Smooth muscle cell (in vitro differentiated cells): ENCODE results near the gene DLGAP1. TPM values are rescaled to one million over a fixed set of nuclear protein-coding genes. Genes with fewer than 3 reads are reported as not detected.
A peak's percentile ranks its signal among the peaks of the same experiment; 100 is the strongest.

Experiments used
- DNase-seq: peaks from one replicate; lab custom pipeline; 2025; ENCODE audit not compliant: unreplicated experiment; lab: John Stamatoyannopoulos, UW
- H2AFZ ChIP-seq: fragments of 200-600 bp; sonication (generic); 2 replicates; pipeline ENCODE4 v1.6.0; 2016; ENCODE audit warnings: antibody characterized with exemption, low read depth, mild to moderate bottlenecking
- H3F3A ChIP-seq: fragments of 200-600 bp; sonication (generic); 2 replicates; pipeline ENCODE4 v1.6.0; 2017; ENCODE audit warnings: antibody characterized with exemption, low read depth
- H3K27ac ChIP-seq: fragments of 200-600 bp; sonication (generic); 2 replicates; pipeline ENCODE4 v1.5.1; 2016; ENCODE audit warnings: low read depth, mild to moderate bottlenecking
- H3K27me3 ChIP-seq: fragments of 200-600 bp; sonication (generic); 2 replicates; pipeline ENCODE4 v1.6.1; 2016; ENCODE audit warnings: low read depth, mild to moderate bottlenecking
- H3K36me3 ChIP-seq: fragments of 200-600 bp; sonication (generic); 2 replicates; pipeline ENCODE4 v1.5.1; 2016; ENCODE audit warnings: low read depth
- H3K4me1 ChIP-seq: fragments of 200-600 bp; sonication (generic); 2 replicates; pipeline ENCODE4 v1.5.1; 2016; ENCODE audit warnings: low read depth
- H3K4me2 ChIP-seq: fragments of 200-600 bp; sonication (generic); 2 replicates; pipeline ENCODE4 v1.6.0; 2016; ENCODE audit warnings: mild to moderate bottlenecking
- H3K4me3 ChIP-seq: fragments of 200-600 bp; sonication (generic); 2 replicates; pipeline ENCODE4 v1.5.1; 2016; ENCODE audit warnings: mild to moderate bottlenecking
- H3K79me2 ChIP-seq: fragments of 200-600 bp; sonication (generic); 2 replicates; pipeline ENCODE4 v1.6.0; 2016; ENCODE audit warnings: low read depth, mild to moderate bottlenecking
- H3K9ac ChIP-seq: fragments of 200-600 bp; sonication (generic); 2 replicates; pipeline ENCODE4 v1.6.0; 2016; ENCODE audit warnings: low read depth
- H3K9me3 ChIP-seq: fragments of 200-600 bp; sonication (generic); replicated peaks from 2 replicates; pipeline ENCODE4 v1.5.1; 2016; ENCODE audit warnings: low read depth
- H4K20me1 ChIP-seq: fragments of 200-600 bp; sonication (generic); 2 replicates; pipeline ENCODE4 v1.6.0; 2016; ENCODE audit warnings: low read depth
- CTCF ChIP-seq: fragments of 200-600 bp; sonication (generic); IDR thresholded peaks from 2 replicates; pipeline ENCODE4 v1.5.1; 2017; ENCODE audit warnings: borderline replicate concordance, mild to moderate bottlenecking, antibody characterized with exemption; ENCODE audit not compliant: insufficient read depth, poor library complexity, severe bottlenecking
- WGBS: methylation state at CpG from one replicate; pipeline ENCODE4 v1.1.7; 2016; ENCODE audit warnings: low lambda C conversion rate; 5-methylcytosine and 5-hydroxymethylcytosine counted together
- polyA plus RNA-seq: library from polyadenylated mRNA; unstranded; fragments of >200 nt; fragmentation: Nextera tagmentation; extraction: Ambion mirVana; gene quantifications from 2 replicates; pipeline ENCODE4 v1.2.1, GENCODE V29; 2016
- total RNA-seq: library from RNA; depleted of rRNA; stranded (reverse); fragments of >200 nt; gene quantifications from 2 replicates; pipeline ENCODE4 v1.2.3, GENCODE V29; 2014

Gene DLGAP1
- total and polyA plus RNA-seq, 2 experiments from 2014 or later, result 2.6 to 11.3 TPM

GRCh38 chr18:4020026-4020425 is 435.1 kb downstream of the DLGAP1 start:
- no peak overlapping the region for H3K4me2 ChIP-seq
- DNase-seq, result no peak
- no peaks in the 10 kb centered on the region for H3K36me3 ChIP-seq
- no peaks in the 10 kb centered on the region for H3K27me3 ChIP-seq
- H3K27ac ChIP-seq, result no peak overlapping the region
- H4K20me1 ChIP-seq, result no peaks in the 10 kb centered on the region
- no peaks in the 10 kb centered on the region for H3F3A ChIP-seq
- H3K4me3 ChIP-seq, result no peak overlapping the region
- H2AFZ ChIP-seq, result no peak overlapping the region
- no peak for TF ChIP-seq CTCF
- H3K9me3 ChIP-seq, result no peaks in the 10 kb centered on the region
- no peaks in the 10 kb centered on the region for H3K79me2 ChIP-seq
- no peaks in the 10 kb centered on the region for H3K4me1 ChIP-seq
- WGBS, result 69% methylated on average over 5 of the region's 5 CpGs
- no peak overlapping the region for H3K9ac ChIP-seq

- no peak overlapping the region for H3K9ac ChIP-seq
- no peak overlapping the region for H3K4me3 ChIP-seq
- no peaks in the 10 kb centered on the region for H3K27me3 ChIP-seq
- 49% methylated on average over 3 of the region's 3 CpGs for WGBS
- peak; percentile 5 for TF ChIP-seq CTCF
- no peaks in the 10 kb centered on the region for H3K36me3 ChIP-seq
- H3K4me1 ChIP-seq, result no peaks in the 10 kb centered on the region
- H2AFZ ChIP-seq, result no peak overlapping the region
- DNase-seq, result no peak
- H3K9me3 ChIP-seq, result no peaks in the 10 kb centered on the region
- H4K20me1 ChIP-seq, result no peaks in the 10 kb centered on the region
- no peak overlapping the region for H3K4me2 ChIP-seq
- H3F3A ChIP-seq, result no peaks in the 10 kb centered on the region
- no peaks in the 10 kb centered on the region for H3K79me2 ChIP-seq
- H3K27ac ChIP-seq, result no peak overlapping the region
Measured at GRCh38 chr18:4017480-4017879, 437.6 kb downstream of the DLGAP1 start.

DNA sequence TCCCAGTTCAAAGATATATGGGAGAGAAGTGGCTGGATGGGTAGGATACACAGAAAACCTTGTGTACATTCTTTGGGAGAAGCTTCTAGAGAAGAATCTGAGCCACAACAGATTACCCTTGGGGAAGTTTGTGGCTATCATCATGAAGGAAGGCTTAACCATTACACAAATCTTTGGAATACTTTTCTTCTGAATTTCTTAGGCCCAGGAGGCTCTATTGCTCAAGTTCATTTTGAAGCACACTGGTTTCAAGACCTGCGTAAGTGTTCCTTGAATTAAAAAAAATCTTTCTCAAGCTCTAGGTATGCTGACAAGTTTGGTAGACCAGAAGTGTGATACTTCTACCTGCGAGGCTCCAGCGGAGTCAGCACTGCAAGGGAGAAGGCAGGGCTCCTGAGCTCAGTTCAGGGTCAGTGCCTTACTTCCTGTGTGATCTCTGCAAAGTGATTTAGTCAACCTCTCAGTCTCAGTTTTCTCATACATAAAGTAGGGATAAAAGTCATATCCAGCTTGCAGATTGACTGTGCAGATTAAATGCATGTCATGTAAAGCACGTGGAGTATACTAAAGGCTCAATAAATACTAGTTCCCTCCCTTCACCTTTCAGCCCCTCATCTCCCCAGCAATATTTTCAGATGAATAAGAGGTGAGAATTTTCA is 438.6 kb downstream of the DLGAP1 start:
- H3K4me2 ChIP-seq, result peak overlapping the region; percentile 19
- H3K9ac ChIP-seq, result no peak overlapping the region
- H3K36me3 ChIP-seq, result no peaks in the 10 kb centered on the region
- H3K4me3 ChIP-seq, result no peak overlapping the region
- H2AFZ ChIP-seq, result no peak overlapping the region
- no peaks in the 10 kb centered on the region for H3F3A ChIP-seq
- DNase-seq, result no peak
- WGBS, result 71% methylated on average over 4 of the region's 4 CpGs
- no peaks in the 10 kb centered on the region for H3K4me1 ChIP-seq
- peak overlapping the region; percentile 20 for H3K27ac ChIP-seq
- no peaks in the 10 kb centered on the region for H3K79me2 ChIP-seq
- H3K9me3 ChIP-seq, result no peaks in the 10 kb centered on the region
- no peaks in the 10 kb centered on the region for H3K27me3 ChIP-seq
- H4K20me1 ChIP-seq, result no peaks in the 10 kb centered on the region
- no peak for TF ChIP-seq CTCF

GRCh38 chr18:4007846-4008245 is 447.3 kb downstream of the DLGAP1 start:
- Histone ChIP-seq H3K27me3 (no peaks in the 10 kb centered on the region), H3K27ac (no peak overlapping the region), H3F3A (no peaks in the 10 kb centered on the region), H3K36me3 (no peaks in the 10 kb centered on the region), H4K20me1 (no peaks in the 10 kb centered on the region), H3K79me2 (no peaks in the 10 kb centered on the region), H3K4me1 (no peaks in the 10 kb centered on the region), H3K4me2 (no peak overlapping the region), H3K9ac (no peak overlapping the region), H3K4me3 (no peak overlapping the region), H2AFZ (no peak overlapping the region), H3K9me3 (no peaks in the 10 kb centered on the region)
- TF ChIP-seq CTCF, result no peak
- no peak for DNase-seq
